ENCODE results near the gene CEP43. TPM values are rescaled to one million over a fixed set of nuclear protein-coding genes. Genes with fewer than 3 reads are reported as not detected.

Gene CEP43
- polyA plus RNA-seq, 4 donors = 27.2 to 36.0 (median 33.2) TPM

GRCh38 chr6:166960609-166960978 is 38.6 kb upstream of the CEP43 start:
- no peak for DNase-seq (ENCODE audit: low read depth in 4 of 4, low spot score in 3 of 4)

- DNase-seq (ENCODE audit: low read depth in 4 of 4, low spot score in 3 of 4) = no peak
Measured at GRCh38 chr6:166966268-166966667, 32.9 kb upstream of the CEP43 start.

DNA sequence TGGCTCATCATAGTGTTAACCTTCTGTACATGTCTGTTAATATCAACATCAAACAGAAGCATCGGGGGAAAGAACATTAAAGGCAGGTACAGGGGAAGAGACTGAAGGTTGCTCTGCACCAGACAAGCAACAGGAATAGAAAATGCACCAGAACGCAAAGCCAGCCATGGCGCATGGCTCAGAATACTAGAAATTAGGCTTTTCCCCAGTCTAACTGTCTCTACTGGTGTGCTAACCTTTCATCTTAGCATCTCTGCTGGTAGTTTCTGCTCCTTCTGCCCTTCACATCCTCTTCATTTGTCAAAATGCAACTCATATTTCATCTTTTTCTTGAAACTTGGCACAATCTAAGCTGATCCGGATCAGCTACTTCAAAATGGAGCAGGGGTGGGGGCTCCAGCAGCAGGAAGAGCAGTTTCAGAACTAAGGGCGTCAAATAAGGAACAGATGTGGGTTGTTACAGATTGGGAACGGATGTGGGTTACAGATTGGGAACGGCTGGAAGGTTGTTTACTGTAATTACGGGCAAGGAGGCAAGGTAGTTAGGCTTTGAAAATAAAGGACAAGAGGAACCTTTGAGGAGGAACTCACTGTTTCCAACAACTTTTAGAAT is 29.7 kb upstream of the CEP43 start:
- DNase-seq (ENCODE audit: low read depth in 4 of 4, low spot score in 3 of 4) = no peak

DNA sequence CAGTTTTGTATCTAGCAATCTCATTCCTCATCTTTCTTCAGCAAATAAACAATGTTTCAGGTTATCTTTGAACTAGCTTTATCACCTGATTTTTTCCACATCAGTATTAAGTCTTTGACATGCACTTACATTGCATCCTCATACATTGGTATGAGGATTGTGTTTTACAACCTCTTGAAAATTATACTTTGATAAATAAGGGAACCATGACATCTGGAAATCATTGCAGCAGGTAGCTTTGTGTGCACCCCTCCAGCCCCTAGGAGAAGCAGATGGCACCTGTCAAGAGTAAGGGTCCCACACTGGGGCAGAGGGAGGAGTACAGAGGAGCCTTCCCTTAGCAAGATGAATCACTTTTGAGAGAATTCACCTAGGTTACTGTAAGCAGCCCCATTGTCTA is 29.1 kb upstream of the CEP43 start:
- no peak for DNase-seq (ENCODE audit: low read depth in 4 of 4, low spot score in 3 of 4)

GRCh38 chr6:166970776-166971175 is 28.4 kb upstream of the CEP43 start:
- no peak for DNase-seq (ENCODE audit: low read depth in 4 of 4, low spot score in 3 of 4)

DNA sequence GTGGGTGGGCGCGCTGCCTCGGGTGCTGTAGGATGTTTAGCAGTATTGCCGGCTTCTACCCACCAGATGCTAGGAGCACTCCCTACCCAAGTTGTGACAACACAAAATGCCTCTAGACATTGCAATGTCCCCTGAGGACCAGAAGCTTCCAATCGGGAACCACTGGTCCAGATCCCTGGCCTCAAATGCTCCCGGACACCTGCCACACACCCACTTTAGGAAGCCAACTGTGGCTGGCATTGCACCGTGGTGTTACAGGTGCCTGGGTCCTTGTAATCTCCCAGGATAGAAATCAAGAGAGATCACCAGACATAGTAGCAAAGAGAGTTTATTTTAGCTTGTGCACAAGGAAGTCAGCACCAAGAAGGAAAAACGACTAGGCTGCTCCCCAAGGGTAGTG is 27.9 kb upstream of the CEP43 start:
- no peak for DNase-seq (ENCODE audit: low read depth in 4 of 4, low spot score in 3 of 4)

DNA sequence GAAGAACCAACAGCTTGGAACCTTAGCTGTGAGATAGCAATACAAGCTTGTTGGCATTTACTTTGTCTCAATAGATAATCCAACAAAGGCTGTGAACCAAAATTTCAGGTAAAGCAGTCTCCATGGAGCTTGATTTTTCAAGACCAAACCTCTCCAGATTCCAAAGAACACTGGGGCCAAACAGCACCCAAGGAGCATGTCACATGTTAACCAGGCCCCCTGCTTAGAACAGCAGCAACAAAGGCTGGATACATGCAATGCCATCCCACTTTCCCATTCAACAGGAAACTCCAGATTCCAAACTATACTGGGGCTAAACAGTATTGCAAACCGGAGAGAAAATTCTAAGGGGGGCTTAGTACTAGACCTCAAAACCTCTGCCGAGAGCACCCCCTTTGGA is 27.1 kb upstream of the CEP43 start:
- no peak for DNase-seq (ENCODE audit: low read depth in 4 of 4, low spot score in 3 of 4)

DNA sequence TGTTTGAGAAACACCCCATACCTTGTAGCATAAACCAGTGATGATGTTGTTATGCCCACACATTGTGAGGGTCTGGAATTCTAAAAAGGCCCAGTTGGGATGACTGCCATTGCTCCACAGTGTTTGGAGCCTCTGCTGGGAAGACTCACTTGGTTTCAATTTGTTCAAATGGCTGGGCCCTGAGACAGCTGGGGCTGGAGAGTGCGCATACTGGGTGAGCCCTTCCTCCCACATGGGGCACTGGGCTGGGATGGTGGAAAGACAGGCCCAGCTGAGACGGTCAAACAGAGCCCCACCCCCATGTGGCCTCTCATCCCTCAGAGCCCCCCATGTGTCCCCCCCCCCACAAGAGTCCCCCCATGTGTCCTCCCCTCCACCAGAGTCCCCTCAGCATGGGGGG is 22.6 kb upstream of the CEP43 start:
- DNase-seq (ENCODE audit: low read depth in 4 of 4, low spot score in 3 of 4) = no peak

DNA sequence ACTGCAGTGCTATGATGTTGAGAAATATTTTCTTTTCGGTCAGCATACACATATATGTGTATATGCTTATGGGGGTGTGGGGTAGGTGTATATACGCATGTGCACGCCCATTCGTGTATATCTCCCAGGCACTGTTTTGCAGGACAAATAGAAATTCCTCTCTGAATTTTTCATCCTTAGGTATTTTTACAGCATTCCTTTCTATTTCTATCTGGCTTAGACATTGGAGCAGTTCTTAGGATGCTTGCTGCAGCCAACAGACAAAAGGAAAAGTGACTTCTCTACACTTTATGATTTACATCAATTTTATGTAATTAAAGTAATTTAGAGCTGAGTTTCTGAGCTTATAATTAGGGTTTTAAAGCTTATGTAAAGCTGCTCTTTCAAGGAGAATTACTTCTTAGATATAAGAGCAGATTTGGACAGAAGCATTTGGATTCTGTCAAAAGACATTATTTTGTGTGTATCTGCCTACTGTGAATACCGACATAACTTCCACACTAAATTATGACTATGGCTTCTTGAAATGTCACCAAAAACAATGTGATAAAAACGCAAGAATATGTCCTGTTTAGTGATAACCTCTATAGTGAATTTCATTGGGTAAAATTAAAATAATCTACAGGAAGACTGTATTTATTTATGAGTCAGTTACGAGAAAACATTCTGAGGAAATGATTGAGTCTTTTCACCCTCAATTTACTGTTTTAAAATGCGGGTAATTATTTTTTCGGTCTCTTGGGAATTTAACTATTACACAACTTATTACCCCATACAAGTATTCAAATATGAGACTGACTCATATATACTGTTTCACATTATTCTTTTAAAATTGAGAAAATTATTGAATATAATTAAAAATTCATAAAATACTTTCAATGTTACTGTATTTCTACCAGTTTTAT is 21.3 kb upstream of the CEP43 start:
- no peak for DNase-seq (ENCODE audit: low read depth in 4 of 4, low spot score in 3 of 4)

- no peak for DNase-seq (ENCODE audit: low read depth in 4 of 4, low spot score in 3 of 4)
Measured at GRCh38 chr6:166980738-166981137, 18.5 kb upstream of the CEP43 start.

DNA sequence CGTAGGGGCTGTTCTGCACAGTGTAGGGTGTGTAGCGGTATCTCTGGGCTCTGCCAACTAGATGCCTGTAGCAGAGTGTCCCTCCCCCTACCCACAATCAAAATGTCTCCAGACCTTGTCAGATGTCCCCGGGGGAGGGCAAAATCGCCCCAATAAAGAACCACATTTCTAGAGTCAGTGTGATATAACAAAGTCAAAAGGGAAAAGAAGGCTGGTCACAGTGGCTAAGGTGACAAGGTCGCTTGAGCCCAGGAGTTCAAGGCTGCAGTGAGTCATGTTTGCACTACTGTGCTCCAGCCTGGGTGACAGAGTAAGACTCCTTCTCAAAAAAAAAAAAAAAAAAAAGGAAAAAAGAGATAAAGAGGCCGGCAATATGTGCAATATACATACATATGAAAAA is 11.7 kb upstream of the CEP43 start:
- DNase-seq (ENCODE audit: low read depth in 4 of 4, low spot score in 3 of 4) = no peak

GRCh38 chr6:166987930-166988329 is 11.3 kb upstream of the CEP43 start:
- no peak for DNase-seq (ENCODE audit: low read depth in 4 of 4, low spot score in 3 of 4)

DNA sequence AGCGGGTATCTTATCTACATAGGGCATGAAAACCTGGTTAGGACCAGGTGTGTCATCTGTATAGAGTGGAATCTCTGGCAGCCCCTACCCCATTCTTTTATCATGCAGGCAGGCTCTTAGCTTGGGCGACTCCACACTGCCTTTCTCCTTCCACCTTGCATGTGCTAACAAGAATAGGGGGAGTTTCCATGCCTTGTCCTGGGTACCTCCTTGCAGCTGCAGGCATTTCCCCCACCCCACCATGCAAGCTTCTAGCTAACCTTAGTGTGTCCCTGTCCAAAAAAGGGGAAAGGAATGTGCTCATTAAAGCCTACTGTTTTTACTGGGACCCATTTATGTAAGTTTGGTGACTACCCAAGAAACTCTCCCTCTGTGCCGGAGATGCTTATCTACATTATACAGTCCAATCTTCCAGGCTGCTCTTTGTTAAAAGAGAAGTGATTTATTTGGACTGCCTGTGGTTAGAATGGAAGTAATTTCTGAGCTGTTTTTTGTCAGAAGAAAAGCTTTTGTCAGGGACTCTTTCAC is 10.5 kb upstream of the CEP43 start:
- DNase-seq (ENCODE audit: low read depth in 4 of 4, low spot score in 3 of 4) = no peak

DNA sequence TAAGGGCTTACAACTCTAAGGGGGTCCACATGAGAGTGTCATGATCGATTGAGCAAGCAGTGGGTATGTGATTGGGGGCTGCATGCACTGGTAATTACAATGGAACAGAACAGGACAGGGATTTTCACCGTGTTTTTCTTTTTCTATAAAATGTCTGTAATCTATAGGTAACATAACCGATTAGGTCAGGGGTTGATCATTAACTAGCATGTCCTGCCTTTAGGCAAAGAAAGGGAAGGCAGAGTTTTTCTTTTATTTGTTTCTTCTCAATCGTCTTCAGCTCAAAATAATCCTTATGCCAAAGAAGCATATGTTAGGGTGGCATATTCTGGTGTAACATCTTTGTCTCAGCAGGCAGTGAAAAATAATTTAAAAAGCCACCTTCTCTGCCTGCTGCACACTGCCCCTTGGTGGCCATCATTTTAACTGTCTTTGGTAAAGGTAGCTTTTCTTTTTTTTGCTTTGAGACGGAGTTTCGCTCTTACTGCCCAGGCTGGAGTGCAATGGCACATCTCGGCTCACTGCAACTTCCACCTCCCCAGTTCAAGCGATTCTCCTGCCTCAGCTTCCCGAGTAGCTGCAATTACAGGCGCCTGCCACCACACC is 9.7 kb upstream of the CEP43 start:
- peak in 1 of 4 donors; percentile 8 for DNase-seq (ENCODE audit: low read depth in 4 of 4, low spot score in 3 of 4)

GRCh38 chr6:166996406-166996805 is 2.8 kb upstream of the CEP43 start:
- DNase-seq (ENCODE audit: low read depth in 4 of 4, low spot score in 3 of 4) = no peak

- no peak for DNase-seq (ENCODE audit: low read depth in 4 of 4, low spot score in 3 of 4)
Measured at GRCh38 chr6:166997348-166997747, 1.8 kb upstream of the CEP43 start.

GRCh38 chr6:166997768-166998255 is 1.4 kb upstream of the CEP43 start:
- peak in 2 of 4 donors; percentile 42 to 58 for DNase-seq (ENCODE audit: low read depth in 4 of 4, low spot score in 3 of 4)

- DNase-seq (ENCODE audit: low read depth in 4 of 4, low spot score in 3 of 4) = peak in 1 of 4 donors; percentile 4
Measured at GRCh38 chr6:166998256-166999144, 697 bp upstream of the CEP43 start.

DNA sequence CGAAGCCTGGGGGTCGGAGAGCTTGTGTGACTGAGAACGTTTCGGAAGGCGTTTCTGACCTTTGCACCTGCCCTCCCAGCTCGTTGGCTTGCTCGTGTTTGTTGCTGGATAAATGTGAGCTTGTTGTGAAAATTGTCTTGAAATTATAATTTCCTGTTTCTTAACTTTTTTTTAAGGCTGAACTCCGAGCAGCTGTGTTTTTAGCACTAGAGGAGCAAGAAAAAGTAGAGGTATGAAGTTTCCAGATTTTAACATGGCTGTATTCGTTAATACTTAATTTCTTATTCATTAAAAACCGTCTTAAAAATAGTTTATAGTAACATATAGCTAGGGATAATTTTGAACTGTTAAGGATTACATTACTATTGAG is 672 bp downstream of the CEP43 start:
- DNase-seq (ENCODE audit: low read depth in 4 of 4, low spot score in 3 of 4) = peak in 1 of 4 donors; percentile 7

DNA sequence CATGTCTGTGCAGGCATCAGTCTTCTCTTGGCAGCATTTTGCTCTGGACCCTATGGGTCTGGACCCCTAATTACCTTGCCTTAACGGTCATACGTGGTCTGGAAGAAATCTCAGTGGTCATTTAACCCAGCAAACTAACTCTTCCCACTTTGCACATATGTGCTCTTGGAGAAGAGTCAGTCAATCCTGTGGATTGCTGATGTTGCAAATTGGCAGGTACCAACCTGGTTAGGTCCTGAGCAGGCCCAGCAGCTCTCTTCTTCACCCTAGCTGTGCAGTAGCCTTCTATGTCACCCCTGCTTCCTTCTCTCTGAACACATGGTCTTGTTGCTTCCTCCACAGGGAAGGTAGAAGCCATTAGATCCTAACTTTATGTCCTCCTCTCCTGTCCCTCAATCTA is 1.6 kb downstream of the CEP43 start:
- DNase-seq (ENCODE audit: low read depth in 4 of 4, low spot score in 3 of 4) = no peak
